GM23338 (cell line): ENCODE measurements around the gene FARP1. TPM values are rescaled to one million over a fixed set of nuclear protein-coding genes. Genes with fewer than 3 reads are reported as not detected.
A peak's percentile ranks its signal among the peaks of the same experiment; 100 is the strongest.

Experiments
- ATAC-seq: fragments of 200-7000 bp; cut with Tn5 transposase; 3 replicates; pipeline ENCODE4 v1.9.1; 2020
- DNase-seq: peaks from one replicate; pipeline ENCODE4 v3.0.0-alpha.2; 2015; ENCODE audit warnings: low spot score
- H2AFZ ChIP-seq: fragments of 200-600 bp; sonication (generic); 2 replicates; pipeline ENCODE4 v1.8.0; 2016; ENCODE audit warnings: antibody characterized with exemption, mild to moderate bottlenecking, moderate library complexity
- H3F3A ChIP-seq: fragments of 200-600 bp; sonication (generic); replicated peaks from 2 replicates; pipeline ENCODE4 v1.8.0; 2017; ENCODE audit warnings: antibody characterized with exemption, mixed run types, low read depth
- H3K27ac ChIP-seq: fragments of 200-600 bp; sonication (generic); 2 replicates; pipeline ENCODE4 v1.6.1; 2016; ENCODE audit warnings: low read depth
- H3K27me3 ChIP-seq: fragments of 200-600 bp; sonication (generic); 2 replicates; pipeline ENCODE4 v1.8.0; 2016; ENCODE audit warnings: mild to moderate bottlenecking, mixed run types, moderate library complexity; ENCODE audit not compliant: insufficient read depth
- H3K36me3 ChIP-seq: fragments of 200-600 bp; sonication (generic); 2 replicates; pipeline ENCODE4 v1.8.0; 2016; ENCODE audit warnings: mild to moderate bottlenecking; ENCODE audit not compliant: insufficient read depth
- H3K4me1 ChIP-seq: fragments of 200-600 bp; sonication (generic); 2 replicates; pipeline ENCODE4 v1.8.0; 2016; ENCODE audit warnings: mild to moderate bottlenecking, moderate library complexity; ENCODE audit not compliant: insufficient read depth
- H3K4me2 ChIP-seq: fragments of 200-600 bp; sonication (generic); 2 replicates; pipeline ENCODE4 v1.7.1; 2017; ENCODE audit warnings: mixed run types
- H3K4me3 ChIP-seq: fragments of 200-600 bp; sonication (generic); 2 replicates; pipeline ENCODE4 v1.6.1; 2016; ENCODE audit warnings: mixed run types
- H3K79me2 ChIP-seq: fragments of 200-600 bp; sonication (generic); replicated peaks from 2 replicates; pipeline ENCODE4 v1.8.0; 2017; ENCODE audit warnings: mild to moderate bottlenecking; ENCODE audit not compliant: insufficient read depth
- H3K9me2 ChIP-seq: fragments of 200-600 bp; sonication (generic); 2 replicates; pipeline ENCODE4 v1.8.0; 2017; ENCODE audit not compliant: insufficient read depth
- H4K20me1 ChIP-seq: fragments of 200-600 bp; sonication (generic); replicated peaks from 2 replicates; pipeline ENCODE4 v1.8.0; 2017; ENCODE audit warnings: mild to moderate bottlenecking; ENCODE audit not compliant: insufficient read depth
- H3K27ac Mint-ChIP-seq: 2 replicates; pipeline ENCODE4 v1.8.0; 2020; ENCODE audit warnings: inconsistent platforms, mild to moderate bottlenecking, moderate library complexity, mixed read lengths
- H3K27me3 Mint-ChIP-seq: 3 replicates; pipeline ENCODE4 v1.8.0; 2022; ENCODE audit warnings: low read depth, mild to moderate bottlenecking, moderate library complexity, mixed read lengths, inconsistent platforms; ENCODE audit not compliant: insufficient read depth, poor library complexity
- H3K36me3 Mint-ChIP-seq: 3 replicates; pipeline ENCODE4 v1.8.0; 2021; ENCODE audit warnings: low read depth, mild to moderate bottlenecking, inconsistent platforms, moderate library complexity, mixed read lengths
- H3K4me1 Mint-ChIP-seq: 3 replicates; pipeline ENCODE4 v1.8.0; 2020; ENCODE audit warnings: mild to moderate bottlenecking, inconsistent platforms, mixed read lengths
- H3K4me3 Mint-ChIP-seq: 3 replicates; pipeline ENCODE4 v1.8.0; 2021; ENCODE audit warnings: moderate library complexity, mild to moderate bottlenecking, inconsistent platforms, mixed read lengths
- H3K9me3 Mint-ChIP-seq: 3 replicates; pipeline ENCODE4 v1.8.0; 2020; ENCODE audit warnings: moderate library complexity, mild to moderate bottlenecking, inconsistent platforms, mixed read lengths
- CREB1 ChIP-seq: fragments of 250-450 bp; sonication (Bioruptor Pico); IDR thresholded peaks from 2 replicates; pipeline ENCODE4 v1.5.0; 2020; ENCODE audit warnings: low read depth, mild to moderate bottlenecking, moderate library complexity
- EZH2phosphoT487 ChIP-seq: fragments of 200-600 bp; sonication (generic); IDR thresholded peaks from one replicate; pipeline ENCODE4 v1.8.1; 2018; ENCODE audit warnings: antibody characterized with exemption; ENCODE audit not compliant: unreplicated experiment
- JUNB ChIP-seq: IDR thresholded peaks from one replicate; pipeline ENCODE4 v1.6.1; 2016; ENCODE audit warnings: antibody characterized with exemption; ENCODE audit not compliant: unreplicated experiment
- NANOG ChIP-seq: IDR thresholded peaks from 2 replicates; pipeline ENCODE4 v1.6.1; 2016; ENCODE audit warnings: antibody characterized with exemption, borderline replicate concordance
- POLR2AphosphoS5 ChIP-seq: IDR thresholded peaks from 2 replicates; pipeline ENCODE4 v1.6.1; 2016; ENCODE audit warnings: antibody characterized with exemption, low read depth
- STAT1 ChIP-seq: IDR thresholded peaks from one replicate; pipeline ENCODE4 v1.6.1; 2016; ENCODE audit warnings: antibody characterized with exemption; ENCODE audit not compliant: unreplicated experiment
- ZNF114 ChIP-seq: fragments of 250-450 bp; sonication (Bioruptor Pico); IDR thresholded peaks from 2 replicates; pipeline ENCODE4 v1.5.0; 2020; ENCODE audit warnings: mild to moderate bottlenecking, moderate library complexity
- ZNF331 ChIP-seq: fragments of 250-450 bp; sonication (Bioruptor Pico); IDR thresholded peaks from 2 replicates; pipeline ENCODE4 v1.5.0; 2020; ENCODE audit warnings: low read depth, mild to moderate bottlenecking, moderate library complexity
- polyA plus RNA-seq: library from polyadenylated mRNA; unstranded; fragments of >200 nt; fragmentation: Nextera tagmentation; extraction: Ambion mirVana; gene quantifications from 2 replicates; pipeline ENCODE4 v1.2.1, GENCODE V29; 2016
- total RNA-seq: library from RNA; depleted of rRNA; stranded (reverse); fragments of >200 nt; shearing (Covaris generic); gene quantifications from 2 replicates; pipeline ENCODE4 v1.2.3, GENCODE V29; 2014
- TF ChIP-seq, protein P1 (sequence below), 2 experiments: fragments of 200-600 bp in 1 of 2; sonication (generic) in 1 of 2; conservative IDR thresholded peaks; 2 replicates each; pipeline versions ENCODE4 v1.5.1 to v1.6.1; 2016 to 2017; ENCODE audit warnings: antibody characterized with exemption in 2 of 2, low read depth in 2 of 2, mild to moderate bottlenecking in 2 of 2, moderate library complexity in 1 of 2
- TF ChIP-seq, protein P2 (sequence below): IDR thresholded peaks from one replicate; pipeline ENCODE4 v1.6.1; 2018; ENCODE audit warnings: antibody characterized with exemption; ENCODE audit not compliant: unreplicated experiment
- TF ChIP-seq, protein P3 (sequence below): IDR thresholded peaks from 2 replicates; pipeline ENCODE4 v1.6.1; 2016; ENCODE audit warnings: antibody characterized with exemption

The FARP1 gene
- total and polyA plus RNA-seq, 2 experiments from 2014 or later: 53.6 to 82.5 TPM

DNA sequence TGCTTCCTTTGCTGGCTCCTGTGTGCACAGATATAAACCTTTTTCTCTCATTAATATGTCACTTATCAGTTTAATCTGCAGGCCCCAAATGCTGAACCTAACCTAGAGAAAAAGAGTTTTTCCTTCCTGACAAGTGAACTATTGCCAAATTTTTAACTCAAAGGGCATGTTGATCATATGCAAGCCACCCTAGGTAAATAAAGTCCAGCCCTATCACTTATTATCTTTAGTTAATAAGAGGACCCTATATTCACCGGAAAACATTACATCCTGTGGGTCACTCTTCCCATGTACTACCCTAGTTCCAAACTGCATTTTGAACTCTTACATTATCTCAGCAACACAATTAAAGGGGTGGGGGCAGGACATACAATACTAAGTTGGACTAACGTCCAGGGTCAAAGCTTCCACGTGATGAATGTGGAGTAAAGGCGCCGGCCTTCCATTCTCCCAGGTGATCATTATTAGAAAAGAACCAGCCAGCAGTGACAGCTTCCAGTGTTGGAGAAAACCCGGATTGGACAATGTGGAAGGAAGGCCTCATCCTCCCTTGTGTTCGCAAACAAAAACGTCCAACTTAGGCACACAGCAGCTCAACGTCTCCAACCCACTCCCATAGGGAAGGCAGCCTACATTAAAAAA is 347.4 kb downstream of the FARP1 start:
- 0 out of 2 replicates have a peak, but pooled peaks cover 3% of the 10 kb centered on the region for H3F3A ChIP-seq
- Mint-ChIP-seq H3K27me3 (peaks cover 10% of the 10 kb centered on the region), H3K9me3 (no peaks in the 10 kb centered on the region), H3K36me3 (peaks cover 4% of the 10 kb centered on the region; the same call in 2 of the 3 replicates), H3K4me3 (no peak overlapping the region), H3K4me1 (peaks cover 84% of the 10 kb centered on the region), H3K27ac (no peak overlapping the region)
- H2AFZ ChIP-seq: no peak overlapping the region
- no peaks in the 10 kb centered on the region for H3K36me3 ChIP-seq
- H3K4me1 ChIP-seq: peaks cover 79% of the 10 kb centered on the region
- no peak for DNase-seq
- peaks cover 62% of the 10 kb centered on the region for H4K20me1 ChIP-seq
- peaks cover 96% of the 10 kb centered on the region for H3K79me2 ChIP-seq
- TF ChIP-seq POLR2AphosphoS5: no peak
- TF ChIP-seq NANOG: no peak
- no peak for TF ChIP-seq CREB1 (CRISPR knock-in tag)
- no peak for TF ChIP-seq STAT1
- no peak for TF ChIP-seq JUNB
- no peak overlapping the region for H3K4me3 ChIP-seq
- no peaks in the 10 kb centered on the region for H3K27me3 ChIP-seq
- ATAC-seq: no peak
- no peaks in the 10 kb centered on the region for H3K9me2 ChIP-seq
- no peak overlapping the region for H3K4me2 ChIP-seq
- no peak overlapping the region for H3K27ac ChIP-seq

DNA sequence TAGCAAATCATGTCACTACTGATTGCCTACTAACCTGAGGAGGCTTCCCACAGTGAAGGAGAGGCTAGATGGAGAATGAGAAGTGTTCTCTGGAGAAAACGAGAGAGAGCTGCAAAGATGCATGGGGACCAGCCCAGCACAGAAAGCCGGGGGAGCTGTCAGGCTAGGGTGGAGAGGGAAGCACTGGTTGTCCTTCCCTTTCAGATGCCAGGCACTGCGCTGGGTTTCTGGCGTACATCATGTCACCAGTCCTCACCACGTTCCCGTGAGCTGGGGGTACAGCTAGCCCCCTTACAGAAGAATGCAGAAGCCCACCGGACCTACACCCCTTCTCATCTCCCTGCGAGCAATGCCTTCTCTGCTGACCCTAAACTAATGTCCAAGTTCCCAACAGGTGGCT is 348.0 kb downstream of the FARP1 start:
- H3K79me2 ChIP-seq: peaks cover 96% of the 10 kb centered on the region
- no peaks in the 10 kb centered on the region for H3F3A ChIP-seq
- no peaks in the 10 kb centered on the region for H3K9me3 Mint-ChIP-seq
- H3K4me1 ChIP-seq: peaks cover 79% of the 10 kb centered on the region
- H2AFZ ChIP-seq: no peak overlapping the region
- H3K4me1 Mint-ChIP-seq: peaks cover 82% of the 10 kb centered on the region
- H3K4me3 ChIP-seq: no peak overlapping the region
- peak overlapping the region; percentile 13; the same call in 1 of the 2 replicates for H3K27ac Mint-ChIP-seq
- H3K4me2 ChIP-seq: no peak overlapping the region
- H3K36me3 ChIP-seq: no peaks in the 10 kb centered on the region
- H3K27me3 ChIP-seq: no peaks in the 10 kb centered on the region
- no peaks in the 10 kb centered on the region for H3K9me2 ChIP-seq
- ATAC-seq (no peak), DNase-seq (no peak)
- H4K20me1 ChIP-seq: peaks cover 62% of the 10 kb centered on the region
- no peak overlapping the region for H3K4me3 Mint-ChIP-seq
- H3K27ac ChIP-seq: peak overlapping the region; percentile 4; the same call in 1 of the 2 replicates
- peaks cover 5% of the 10 kb centered on the region for H3K27me3 Mint-ChIP-seq
- peaks cover 4% of the 10 kb centered on the region; the same call in 2 of the 3 replicates for H3K36me3 Mint-ChIP-seq
- TF ChIP-seq, protein P1, sequence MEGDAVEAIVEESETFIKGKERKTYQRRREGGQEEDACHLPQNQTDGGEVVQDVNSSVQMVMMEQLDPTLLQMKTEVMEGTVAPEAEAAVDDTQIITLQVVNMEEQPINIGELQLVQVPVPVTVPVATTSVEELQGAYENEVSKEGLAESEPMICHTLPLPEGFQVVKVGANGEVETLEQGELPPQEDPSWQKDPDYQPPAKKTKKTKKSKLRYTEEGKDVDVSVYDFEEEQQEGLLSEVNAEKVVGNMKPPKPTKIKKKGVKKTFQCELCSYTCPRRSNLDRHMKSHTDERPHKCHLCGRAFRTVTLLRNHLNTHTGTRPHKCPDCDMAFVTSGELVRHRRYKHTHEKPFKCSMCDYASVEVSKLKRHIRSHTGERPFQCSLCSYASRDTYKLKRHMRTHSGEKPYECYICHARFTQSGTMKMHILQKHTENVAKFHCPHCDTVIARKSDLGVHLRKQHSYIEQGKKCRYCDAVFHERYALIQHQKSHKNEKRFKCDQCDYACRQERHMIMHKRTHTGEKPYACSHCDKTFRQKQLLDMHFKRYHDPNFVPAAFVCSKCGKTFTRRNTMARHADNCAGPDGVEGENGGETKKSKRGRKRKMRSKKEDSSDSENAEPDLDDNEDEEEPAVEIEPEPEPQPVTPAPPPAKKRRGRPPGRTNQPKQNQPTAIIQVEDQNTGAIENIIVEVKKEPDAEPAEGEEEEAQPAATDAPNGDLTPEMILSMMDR (conservative IDR thresholded peaks at IDR 0.05; ENCODE audit: low read depth in 2 of 2): no peak
- TF ChIP-seq, protein P2, sequence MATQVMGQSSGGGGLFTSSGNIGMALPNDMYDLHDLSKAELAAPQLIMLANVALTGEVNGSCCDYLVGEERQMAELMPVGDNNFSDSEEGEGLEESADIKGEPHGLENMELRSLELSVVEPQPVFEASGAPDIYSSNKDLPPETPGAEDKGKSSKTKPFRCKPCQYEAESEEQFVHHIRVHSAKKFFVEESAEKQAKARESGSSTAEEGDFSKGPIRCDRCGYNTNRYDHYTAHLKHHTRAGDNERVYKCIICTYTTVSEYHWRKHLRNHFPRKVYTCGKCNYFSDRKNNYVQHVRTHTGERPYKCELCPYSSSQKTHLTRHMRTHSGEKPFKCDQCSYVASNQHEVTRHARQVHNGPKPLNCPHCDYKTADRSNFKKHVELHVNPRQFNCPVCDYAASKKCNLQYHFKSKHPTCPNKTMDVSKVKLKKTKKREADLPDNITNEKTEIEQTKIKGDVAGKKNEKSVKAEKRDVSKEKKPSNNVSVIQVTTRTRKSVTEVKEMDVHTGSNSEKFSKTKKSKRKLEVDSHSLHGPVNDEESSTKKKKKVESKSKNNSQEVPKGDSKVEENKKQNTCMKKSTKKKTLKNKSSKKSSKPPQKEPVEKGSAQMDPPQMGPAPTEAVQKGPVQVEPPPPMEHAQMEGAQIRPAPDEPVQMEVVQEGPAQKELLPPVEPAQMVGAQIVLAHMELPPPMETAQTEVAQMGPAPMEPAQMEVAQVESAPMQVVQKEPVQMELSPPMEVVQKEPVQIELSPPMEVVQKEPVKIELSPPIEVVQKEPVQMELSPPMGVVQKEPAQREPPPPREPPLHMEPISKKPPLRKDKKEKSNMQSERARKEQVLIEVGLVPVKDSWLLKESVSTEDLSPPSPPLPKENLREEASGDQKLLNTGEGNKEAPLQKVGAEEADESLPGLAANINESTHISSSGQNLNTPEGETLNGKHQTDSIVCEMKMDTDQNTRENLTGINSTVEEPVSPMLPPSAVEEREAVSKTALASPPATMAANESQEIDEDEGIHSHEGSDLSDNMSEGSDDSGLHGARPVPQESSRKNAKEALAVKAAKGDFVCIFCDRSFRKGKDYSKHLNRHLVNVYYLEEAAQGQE: no peak
- TF ChIP-seq JUNB (no peak), ZNF114 (CRISPR knock-in tag) (no peak), STAT1 (no peak), ZNF331 (CRISPR knock-in tag) (no peak), EZH2phosphoT487 (no peak), CREB1 (CRISPR knock-in tag) (no peak)
- TF ChIP-seq, protein P3, sequence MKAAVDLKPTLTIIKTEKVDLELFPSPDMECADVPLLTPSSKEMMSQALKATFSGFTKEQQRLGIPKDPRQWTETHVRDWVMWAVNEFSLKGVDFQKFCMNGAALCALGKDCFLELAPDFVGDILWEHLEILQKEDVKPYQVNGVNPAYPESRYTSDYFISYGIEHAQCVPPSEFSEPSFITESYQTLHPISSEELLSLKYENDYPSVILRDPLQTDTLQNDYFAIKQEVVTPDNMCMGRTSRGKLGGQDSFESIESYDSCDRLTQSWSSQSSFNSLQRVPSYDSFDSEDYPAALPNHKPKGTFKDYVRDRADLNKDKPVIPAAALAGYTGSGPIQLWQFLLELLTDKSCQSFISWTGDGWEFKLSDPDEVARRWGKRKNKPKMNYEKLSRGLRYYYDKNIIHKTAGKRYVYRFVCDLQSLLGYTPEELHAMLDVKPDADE: no peak
